Esophagus muscularis mucosa (tissue), 3 donors: ENCODE data around the gene PC.

Source experiments
- POLR2A ChIP-seq: fragments of 450-650 bp; IDR thresholded peaks from one replicate; pipeline ENCODE4 v1.6.1; 2017; ENCODE audit warnings: antibody characterized with exemption, moderate library complexity, mild to moderate bottlenecking, low read depth
- TF ChIP-seq, protein P1 (sequence below), 3 experiments: fragments of 200-600 bp in 2 of 3; fragments of 450-650 bp in 1 of 3; sonication (generic) in 2 of 3; IDR thresholded peaks; one replicate each; pipeline ENCODE4 v1.5.1; 2017 to 2019; ENCODE audit warnings: antibody characterized with exemption in 3 of 3, mild to moderate bottlenecking in 2 of 3, moderate library complexity in 1 of 3

DNA sequence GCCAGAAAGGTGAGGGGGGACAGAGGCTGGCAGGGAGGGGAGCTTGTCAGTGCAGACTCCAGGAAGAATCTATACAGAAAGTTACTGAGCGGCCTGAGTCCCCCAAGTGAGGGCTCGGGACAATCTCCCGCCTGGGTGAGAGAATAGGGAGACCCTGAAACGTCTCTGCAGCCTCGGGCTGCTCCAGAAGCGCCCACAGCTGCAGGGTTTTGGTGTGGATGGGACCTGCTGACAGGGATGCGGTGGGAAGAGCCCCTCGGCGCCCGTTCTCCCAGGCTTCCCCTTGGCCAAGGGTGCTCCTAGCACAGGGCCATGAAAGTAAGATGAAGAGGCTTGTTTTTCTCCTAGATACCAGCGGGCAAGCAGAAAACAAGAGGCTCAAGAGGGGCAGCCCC, 115.7 kb downstream of the PC start:
- TF ChIP-seq, protein P1, sequence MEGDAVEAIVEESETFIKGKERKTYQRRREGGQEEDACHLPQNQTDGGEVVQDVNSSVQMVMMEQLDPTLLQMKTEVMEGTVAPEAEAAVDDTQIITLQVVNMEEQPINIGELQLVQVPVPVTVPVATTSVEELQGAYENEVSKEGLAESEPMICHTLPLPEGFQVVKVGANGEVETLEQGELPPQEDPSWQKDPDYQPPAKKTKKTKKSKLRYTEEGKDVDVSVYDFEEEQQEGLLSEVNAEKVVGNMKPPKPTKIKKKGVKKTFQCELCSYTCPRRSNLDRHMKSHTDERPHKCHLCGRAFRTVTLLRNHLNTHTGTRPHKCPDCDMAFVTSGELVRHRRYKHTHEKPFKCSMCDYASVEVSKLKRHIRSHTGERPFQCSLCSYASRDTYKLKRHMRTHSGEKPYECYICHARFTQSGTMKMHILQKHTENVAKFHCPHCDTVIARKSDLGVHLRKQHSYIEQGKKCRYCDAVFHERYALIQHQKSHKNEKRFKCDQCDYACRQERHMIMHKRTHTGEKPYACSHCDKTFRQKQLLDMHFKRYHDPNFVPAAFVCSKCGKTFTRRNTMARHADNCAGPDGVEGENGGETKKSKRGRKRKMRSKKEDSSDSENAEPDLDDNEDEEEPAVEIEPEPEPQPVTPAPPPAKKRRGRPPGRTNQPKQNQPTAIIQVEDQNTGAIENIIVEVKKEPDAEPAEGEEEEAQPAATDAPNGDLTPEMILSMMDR (IDR thresholded peaks at IDR 0.05) = no peak
- no peak for TF ChIP-seq POLR2A
